HG03095 (cell line): Measurements from ENCODE around the gene PTPRN2.

Experiments
- ATAC-seq: cut with Tn5 transposase; IDR thresholded peaks from one replicate; pipeline ENCODE4 v1.9.1; 2021; ENCODE audit warnings: moderate library complexity; ENCODE audit not compliant: unreplicated experiment

PTPRN2 gene

GRCh38 chr7:158494643-158495042 is 93.0 kb downstream of the PTPRN2 start:
- ATAC-seq, result no peak

- no peak for ATAC-seq
These were observed 93.4 kb downstream of the PTPRN2 start for GRCh38 chr7:158494162-158494586.

- no peak for ATAC-seq
These were observed 95.3 kb downstream of the PTPRN2 start for GRCh38 chr7:158492367-158492764.

DNA sequence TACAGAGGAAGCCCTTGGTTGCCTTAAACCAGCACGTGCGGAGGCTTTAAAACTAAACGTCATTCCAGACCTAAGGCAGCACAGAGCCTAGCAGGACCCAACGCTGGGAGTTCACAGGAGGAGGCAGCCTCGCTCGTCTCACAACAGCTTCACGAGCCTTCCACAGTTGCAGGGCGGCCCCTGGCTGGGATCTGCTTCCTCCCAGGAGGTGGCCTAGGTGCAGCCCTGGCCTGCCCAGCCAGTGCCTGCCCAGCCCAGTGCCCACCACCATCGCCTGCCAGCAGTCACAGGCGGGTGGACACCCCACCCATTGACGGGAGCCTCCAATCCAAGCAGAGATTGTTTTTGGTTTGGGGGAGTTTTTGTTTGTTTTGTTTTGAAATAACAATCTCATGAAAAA is 96.5 kb downstream of the PTPRN2 start:
- ATAC-seq, result no peak

DNA sequence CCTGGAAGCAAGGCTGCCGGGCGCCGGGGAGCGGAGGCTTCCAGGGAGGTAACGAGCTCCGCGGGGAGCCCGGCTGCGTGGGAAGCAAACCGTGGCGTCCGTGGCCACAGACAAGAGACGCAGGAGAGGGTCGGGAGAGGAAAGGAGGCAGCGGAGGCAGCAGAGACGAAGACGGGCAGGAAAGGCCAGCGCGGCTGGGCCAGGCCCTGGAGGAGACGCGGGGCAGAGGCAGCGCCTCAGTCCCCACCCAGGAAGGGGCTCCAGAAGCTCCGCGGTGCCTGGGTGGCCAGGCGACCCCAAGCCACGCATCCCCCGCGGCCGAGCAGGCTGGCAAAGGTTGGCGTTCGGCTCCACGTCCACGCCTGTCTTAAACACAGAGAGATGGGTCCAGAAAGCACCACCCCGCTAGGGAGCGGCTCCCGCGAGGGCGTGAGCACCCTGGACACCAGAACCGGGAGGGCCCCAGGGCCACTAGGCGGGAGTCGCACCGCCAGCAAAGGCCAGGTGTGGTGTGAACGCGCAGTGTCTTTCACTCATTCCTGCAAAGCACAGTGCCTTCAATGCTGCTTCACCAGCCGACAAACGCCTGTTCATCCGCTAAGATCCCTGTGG is 97.3 kb downstream of the PTPRN2 start:
- ATAC-seq, result no peak

DNA sequence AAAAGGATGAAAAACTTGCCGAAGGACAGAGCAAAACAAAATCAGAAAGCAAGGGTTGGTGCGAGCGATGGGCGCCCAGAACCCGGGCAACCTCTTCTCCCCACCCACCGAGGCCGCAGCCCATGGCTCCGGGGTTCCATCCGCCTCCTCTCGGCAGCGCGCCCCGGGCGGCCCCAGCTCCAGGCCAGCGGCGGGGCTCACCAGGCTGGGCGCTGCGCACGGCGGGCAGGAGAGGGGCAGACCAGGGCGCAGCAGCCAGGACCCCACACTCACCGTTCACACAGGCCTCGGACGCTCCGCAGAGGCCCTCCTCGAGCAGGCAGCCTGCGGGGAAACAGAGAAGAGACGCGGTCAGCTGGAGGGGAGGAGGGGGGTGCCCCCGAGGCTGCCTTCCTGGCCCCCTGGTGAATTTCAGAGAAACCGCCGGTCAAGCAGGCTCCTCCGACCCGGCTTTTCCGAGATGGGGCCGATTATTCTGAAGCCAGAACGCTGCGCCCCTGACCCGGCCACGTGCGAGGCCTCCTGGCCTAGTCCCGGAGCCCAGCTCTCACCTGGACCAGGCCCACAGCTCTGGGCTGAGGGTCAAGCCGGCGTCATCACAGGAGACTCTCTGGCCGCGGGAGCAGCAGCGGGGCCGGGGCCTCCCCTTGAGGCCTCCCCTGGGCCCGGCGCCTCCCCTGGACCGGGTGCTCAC is 98.0 kb downstream of the PTPRN2 start:
- ATAC-seq, result no peak

- ATAC-seq, result no peak
These were observed 99.2 kb downstream of the PTPRN2 start for GRCh38 chr7:158488181-158488971.

GRCh38 chr7:158487631-158488151 is 99.9 kb downstream of the PTPRN2 start:
- no peak for ATAC-seq

GRCh38 chr7:158486919-158487318 is 100.7 kb downstream of the PTPRN2 start:
- ATAC-seq, result no peak

DNA sequence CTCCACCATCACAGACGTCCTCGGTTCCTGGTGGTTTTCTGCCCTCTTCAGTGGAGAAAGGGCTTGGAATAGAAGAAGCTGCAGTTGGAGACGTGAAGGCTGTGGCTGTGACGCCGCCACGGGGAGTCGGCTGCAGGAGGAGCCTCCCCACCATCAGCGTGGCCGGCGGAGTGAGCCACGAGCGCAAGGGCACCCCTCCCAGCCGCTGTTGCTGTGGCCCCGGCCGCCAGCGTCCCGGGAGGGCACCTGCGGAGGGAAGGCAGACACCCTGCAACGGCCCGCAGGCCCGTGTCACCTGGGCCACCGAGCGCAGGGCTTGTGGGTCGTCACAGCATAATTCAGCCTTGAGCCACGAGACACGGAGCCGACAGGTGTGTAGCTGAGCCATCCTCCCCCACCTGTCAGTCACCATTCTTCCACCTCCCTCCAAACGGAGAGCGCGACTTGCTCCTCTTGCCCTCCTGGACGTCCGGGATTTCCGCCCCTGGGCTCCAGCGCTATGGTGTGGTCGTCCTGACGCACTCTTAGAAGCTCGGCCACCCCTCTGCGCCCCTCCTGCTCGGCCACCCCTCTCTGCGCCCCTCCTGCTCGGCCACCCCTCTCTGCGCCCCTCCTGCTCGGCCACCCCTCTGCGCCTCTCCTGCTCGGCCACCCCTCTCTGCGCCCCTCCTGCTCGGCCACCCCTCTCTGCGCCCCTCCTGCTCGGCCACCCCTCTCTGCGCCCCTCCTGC is 102.7 kb downstream of the PTPRN2 start:
- no peak for ATAC-seq

DNA sequence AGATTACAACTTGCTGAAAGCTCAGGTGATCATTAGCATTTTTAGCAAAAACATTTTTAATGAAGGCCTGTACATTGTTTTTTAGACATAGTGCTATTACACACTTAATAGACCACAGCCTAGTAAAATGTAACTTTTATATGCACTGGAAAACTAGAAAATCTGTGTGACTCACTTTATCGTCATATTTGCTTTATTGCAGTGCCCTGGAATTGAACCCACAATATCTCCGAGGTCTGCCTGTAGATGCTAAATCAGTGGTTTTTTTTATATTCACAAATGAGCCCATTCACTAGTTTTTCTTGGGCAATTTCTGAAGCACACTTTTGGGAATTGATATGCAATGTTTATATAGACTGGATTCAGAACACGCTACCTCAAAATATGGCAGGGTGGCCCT is 105.1 kb downstream of the PTPRN2 start:
- ATAC-seq, result no peak

GRCh38 chr7:158479664-158480025 is 108.0 kb downstream of the PTPRN2 start:
- ATAC-seq, result no peak

DNA sequence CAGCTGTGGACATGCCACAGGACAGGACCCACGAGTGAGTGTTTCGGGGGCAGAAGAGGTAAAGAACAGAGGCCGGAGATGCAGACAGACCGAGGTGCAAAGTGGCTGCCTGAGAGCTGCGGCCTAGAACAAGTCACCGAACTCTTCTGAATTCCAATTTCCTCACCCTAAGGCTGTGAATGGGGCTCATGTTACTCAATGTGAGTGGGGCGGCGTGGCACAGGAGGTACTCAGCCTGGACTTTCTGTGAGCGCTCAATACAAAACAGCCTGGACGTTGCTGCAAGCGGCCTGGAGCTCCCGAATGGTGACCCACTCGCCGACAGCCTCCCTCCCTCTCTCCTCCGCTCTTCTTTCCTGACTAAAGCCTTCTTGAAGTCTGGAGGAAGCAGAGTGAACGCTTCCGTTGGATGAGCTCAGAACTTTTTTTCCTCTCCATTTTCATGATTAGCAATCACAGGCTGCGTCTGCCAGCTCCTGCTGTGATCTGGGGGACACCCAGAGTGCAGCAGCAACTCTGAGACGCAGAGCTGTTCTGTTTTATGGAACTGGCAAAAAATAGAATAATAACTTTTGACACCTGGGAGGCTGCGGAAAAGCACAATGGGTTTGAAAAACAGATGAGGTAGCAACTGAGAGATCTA is 108.5 kb downstream of the PTPRN2 start:
- ATAC-seq, result no peak

- ATAC-seq, result no peak
These were observed 109.8 kb downstream of the PTPRN2 start for GRCh38 chr7:158477866-158478265.

DNA sequence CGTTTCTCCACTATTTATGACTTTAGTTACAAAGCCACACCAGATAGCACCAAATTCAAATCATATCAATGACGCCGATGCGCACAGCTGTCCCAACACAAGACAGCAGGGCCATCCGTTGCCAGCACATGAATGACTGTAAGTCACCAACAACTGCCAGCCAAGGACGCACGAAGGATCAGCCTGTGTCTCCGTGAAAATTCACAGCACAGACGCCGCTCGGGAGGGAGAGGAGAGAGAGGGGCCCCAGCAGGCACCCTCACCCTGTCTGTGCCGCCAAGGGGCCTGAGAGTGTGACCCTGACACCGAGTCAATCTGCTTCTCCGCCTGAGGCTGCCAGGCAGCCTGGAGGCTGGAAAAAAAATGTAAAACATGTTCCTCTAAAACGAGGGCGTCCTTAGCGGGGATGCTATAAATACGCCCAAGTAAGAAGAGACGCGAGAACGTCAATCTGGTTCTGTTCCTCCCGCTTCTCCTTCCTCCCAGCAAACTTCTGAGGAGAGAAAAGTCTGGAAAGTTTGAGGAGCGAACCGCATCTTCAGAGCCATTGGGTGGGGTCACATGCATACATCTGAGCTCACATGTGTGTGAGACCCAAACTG is 111.2 kb downstream of the PTPRN2 start:
- no peak for ATAC-seq

DNA sequence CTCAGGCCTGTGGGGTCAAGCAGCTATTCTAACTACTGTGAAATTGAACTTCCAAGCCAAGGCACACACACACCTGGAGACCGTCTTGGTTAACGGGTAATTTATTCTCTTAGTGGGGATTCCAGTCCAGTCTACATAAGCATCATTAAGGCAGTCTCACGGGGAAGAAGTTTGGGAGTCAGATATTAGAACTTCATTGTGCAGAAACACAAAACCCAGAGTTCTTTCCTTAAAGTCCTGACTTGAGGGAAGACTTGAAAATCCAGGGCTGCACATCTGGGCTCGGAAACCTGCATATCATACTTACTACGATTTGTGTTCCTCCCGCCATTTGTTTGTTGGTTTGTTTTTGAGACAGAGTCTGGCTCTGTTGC is 112.0 kb downstream of the PTPRN2 start:
- no peak for ATAC-seq

GRCh38 chr7:158475036-158475678 is 112.5 kb downstream of the PTPRN2 start:
- no peak for ATAC-seq

- no peak for ATAC-seq
These were observed 113.1 kb downstream of the PTPRN2 start for GRCh38 chr7:158474488-158474887.

DNA sequence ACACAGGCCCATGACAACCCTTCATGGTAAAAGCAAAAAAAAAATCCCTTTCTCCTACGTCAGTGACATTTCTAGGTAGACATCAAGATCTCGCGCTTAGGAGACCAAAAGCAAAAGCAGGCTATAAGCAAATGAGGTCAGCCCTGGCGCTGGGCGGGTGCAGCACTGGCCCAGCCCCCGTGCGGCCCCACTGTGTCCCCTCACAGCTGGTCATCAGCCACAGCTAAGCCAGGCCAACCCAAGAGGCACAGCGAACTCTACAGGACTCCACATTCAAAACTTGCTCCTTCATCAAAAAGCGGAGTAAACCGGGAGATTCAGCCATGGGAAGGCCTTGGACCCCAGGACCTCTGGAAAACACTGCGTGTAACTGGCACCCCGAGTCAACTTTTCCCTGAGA is 113.7 kb downstream of the PTPRN2 start:
- no peak for ATAC-seq

- no peak for ATAC-seq
These were observed 114.4 kb downstream of the PTPRN2 start for GRCh38 chr7:158473221-158473620.
